CD14-positive monocyte (primary cell): ENCODE measurements around the gene ARHGEF11. TPM values are rescaled to one million over a fixed set of nuclear protein-coding genes. Genes with fewer than 3 reads are reported as not detected.
A peak's percentile ranks its signal among the peaks of the same experiment; 100 is the strongest.

ENCODE experiments used
- DNase-seq, 3 donors: peaks; one replicate each; pipeline ENCODE4 v3.0.0-alpha.2; 2011 to 2022
- H2AFZ ChIP-seq: 2 replicates; pipeline ENCODE4 v1.6.0; 2012; ENCODE audit warnings: mild to moderate bottlenecking, low read depth, low read length, inconsistent platforms; ENCODE audit not compliant: insufficient read depth, poor library complexity, severe bottlenecking
- H3K27ac ChIP-seq, 2 donors: 1 replicate in 1 of 2; 2 replicates in 1 of 2; pipeline ENCODE4 v1.5.1; 2012 to 2013; ENCODE audit warnings: low read length in 2 of 2, control low read depth in 1 of 2, inconsistent platforms in 1 of 2, low read depth in 1 of 2, mild to moderate bottlenecking in 1 of 2
- H3K27me3 ChIP-seq, 2 donors: one replicate each; pipeline versions ENCODE4 v1.6.0 to v1.6.1; 2011 to 2013; ENCODE audit warnings: low read length in 2 of 2; ENCODE audit not compliant: control insufficient read depth in 2 of 2, insufficient read depth in 2 of 2
- H3K36me3 ChIP-seq, 2 donors: replicated peaks in 1 of 2; 1 replicate in 1 of 2; 2 replicates in 1 of 2; pipeline versions ENCODE4 v1.5.1 to v1.6.1; 2012 to 2013; ENCODE audit warnings: low read length in 2 of 2, control low read depth in 1 of 2, inconsistent platforms in 1 of 2, mild to moderate bottlenecking in 1 of 2; ENCODE audit not compliant: insufficient read depth in 2 of 2, control insufficient read depth in 1 of 2
- H3K4me1 ChIP-seq, 2 donors: 1 replicate in 1 of 2; 2 replicates in 1 of 2; pipeline versions ENCODE4 v1.5.1 to v1.6.1; 2012 to 2013; ENCODE audit warnings: low read length in 2 of 2, control low read depth in 1 of 2, inconsistent platforms in 1 of 2, mild to moderate bottlenecking in 1 of 2, moderate library complexity in 1 of 2; ENCODE audit not compliant: insufficient read depth in 2 of 2, control insufficient read depth in 1 of 2
- H3K4me2 ChIP-seq: replicated peaks from 2 replicates; pipeline ENCODE3; 2012; ENCODE audit warnings: low read length, moderate library complexity, mild to moderate bottlenecking; ENCODE audit not compliant: poor library complexity, severe bottlenecking; ENCODE audit errors: extremely low read depth
- H3K4me3 ChIP-seq, 3 experiments: fragments of 200-600 bp in 1 of 3; sonication (generic) in 1 of 3; replicated peaks in 1 of 3; 1 replicate in 2 of 3; 2 replicates in 1 of 3; pipeline ENCODE4 v1.5.1; 2011 to 2013; ENCODE audit warnings: low read length in 3 of 3, mild to moderate bottlenecking in 3 of 3, control low read depth in 2 of 3, low read depth in 2 of 3, inconsistent platforms in 1 of 3, moderate library complexity in 1 of 3
- H3K79me2 ChIP-seq: 2 replicates; pipeline ENCODE4 v1.6.0; 2012; ENCODE audit warnings: mild to moderate bottlenecking, control low read depth, inconsistent platforms, low read length, moderate library complexity; ENCODE audit not compliant: insufficient read depth
- H3K9ac ChIP-seq: 2 replicates; pipeline ENCODE4 v1.6.0; 2017; ENCODE audit warnings: low read length, mild to moderate bottlenecking; ENCODE audit not compliant: insufficient read depth, poor library complexity, severe bottlenecking
- H3K9me3 ChIP-seq, 2 donors: replicated peaks in 1 of 2; 1 replicate in 1 of 2; 2 replicates in 1 of 2; pipeline versions ENCODE4 v1.5.1 to v1.6.1; 2012 to 2013; ENCODE audit warnings: low read length in 2 of 2, control low read depth in 1 of 2; ENCODE audit not compliant: control insufficient read depth in 1 of 2, insufficient read depth in 1 of 2
- H4K20me1 ChIP-seq: 2 replicates; pipeline ENCODE4 v1.6.0; 2012; ENCODE audit warnings: mild to moderate bottlenecking, low read length, control low read depth, moderate library complexity; ENCODE audit not compliant: insufficient read depth
- H3K27ac Mint-ChIP-seq, 7 donors: one replicate each; pipeline ENCODE4 v1.8.0; 2020; ENCODE audit warnings: mild to moderate bottlenecking in 7 of 7, mixed read lengths in 7 of 7, moderate library complexity in 6 of 7, inconsistent platforms in 2 of 7
- H3K27me3 Mint-ChIP-seq, 3 donors: one replicate each; pipeline ENCODE4 v1.8.0; 2021 to 2022; ENCODE audit warnings: low read depth in 3 of 3, mild to moderate bottlenecking in 3 of 3, mixed read lengths in 3 of 3, moderate library complexity in 3 of 3, inconsistent platforms in 1 of 3
- H3K36me3 Mint-ChIP-seq, 2 donors: one replicate each; pipeline ENCODE4 v1.8.0; 2020; ENCODE audit warnings: mixed read lengths in 2 of 2, inconsistent platforms in 1 of 2, mild to moderate bottlenecking in 1 of 2
- H3K4me1 Mint-ChIP-seq: one replicate; pipeline ENCODE4 v1.8.0; 2020; ENCODE audit warnings: mild to moderate bottlenecking, mixed read lengths
- H3K4me3 Mint-ChIP-seq, 2 donors: one replicate each; pipeline ENCODE4 v1.8.0; 2020; ENCODE audit warnings: mild to moderate bottlenecking in 2 of 2, mixed read lengths in 2 of 2, moderate library complexity in 1 of 2
- H3K9me3 Mint-ChIP-seq, 7 donors: one replicate each; pipeline ENCODE4 v1.8.0; 2020 to 2022; ENCODE audit warnings: mixed read lengths in 7 of 7, mild to moderate bottlenecking in 6 of 7, moderate library complexity in 6 of 7, inconsistent platforms in 2 of 7
- WGBS: methylation state at CpG from one replicate; pipeline ENCODE4 v1.1.5; 2013; ENCODE audit warnings: missing lambda C conversion rate; ENCODE audit not compliant: insufficient coverage; 5-methylcytosine and 5-hydroxymethylcytosine counted together
- intact Hi-C, 2 donors: fragments of 100-400 bp; cut with micrococcal nuclease; formaldehyde crosslinking; loops; one replicate each; pipeline versions ENCODE4 v1.15.0 to v1.15.1; 2023
- polyA minus RNA-seq: library from RNA; depleted of rRNA, polyadenylated mRNA; stranded (reverse); fragments of >200 nt; gene quantifications from 2 replicates; pipeline ENCODE4 v1.2.3, GENCODE V29; 2012
- polyA plus RNA-seq, 3 donors: library from polyadenylated mRNA; depleted of rRNA in 1 of 3; unstranded in 2 of 3; stranded (reverse) in 1 of 3; fragments of 300-500 nt in 2 of 3; fragments of >200 nt in 1 of 3; fragmentation: Illumina TruSeq in 2 of 3; gene quantifications; 1 replicate in 2 of 3; 2 replicates in 1 of 3; pipeline ENCODE4 v1.2.3, GENCODE V29; 2012 to 2021
- total RNA-seq, 12 experiments: library from RNA in 1 of 12; stranded (reverse) in 1 of 12; fragments of 120-200 nt in 1 of 12; gene quantifications; one replicate each; pipeline ENCODE4 v1.2.4 and lab custom pipeline; 2013 to 2026; ENCODE audit warnings: mixed read lengths in 6 of 12, inconsistent platforms in 1 of 12
- TF ChIP-seq, protein P1 (sequence below): fragments of 200-600 bp; IDR thresholded peaks from one replicate; pipeline ENCODE4 v1.8.0; 2022; ENCODE audit warnings: antibody characterized with exemption, mild to moderate bottlenecking

ARHGEF11 gene
- total RNA-seq (2013): 68.5 TPM
- 10 to 100 TPM; 17.0 to 78.5 (median 17.7) TPM for polyA plus RNA-seq
- polyA minus RNA-seq: 73.0 and 86.2 TPM in 2 replicates
- total RNA-seq (lab: John Stamatoyannopoulos, UW): 101 to 139 (median 123) reads per million in 11 experiments

DNA sequence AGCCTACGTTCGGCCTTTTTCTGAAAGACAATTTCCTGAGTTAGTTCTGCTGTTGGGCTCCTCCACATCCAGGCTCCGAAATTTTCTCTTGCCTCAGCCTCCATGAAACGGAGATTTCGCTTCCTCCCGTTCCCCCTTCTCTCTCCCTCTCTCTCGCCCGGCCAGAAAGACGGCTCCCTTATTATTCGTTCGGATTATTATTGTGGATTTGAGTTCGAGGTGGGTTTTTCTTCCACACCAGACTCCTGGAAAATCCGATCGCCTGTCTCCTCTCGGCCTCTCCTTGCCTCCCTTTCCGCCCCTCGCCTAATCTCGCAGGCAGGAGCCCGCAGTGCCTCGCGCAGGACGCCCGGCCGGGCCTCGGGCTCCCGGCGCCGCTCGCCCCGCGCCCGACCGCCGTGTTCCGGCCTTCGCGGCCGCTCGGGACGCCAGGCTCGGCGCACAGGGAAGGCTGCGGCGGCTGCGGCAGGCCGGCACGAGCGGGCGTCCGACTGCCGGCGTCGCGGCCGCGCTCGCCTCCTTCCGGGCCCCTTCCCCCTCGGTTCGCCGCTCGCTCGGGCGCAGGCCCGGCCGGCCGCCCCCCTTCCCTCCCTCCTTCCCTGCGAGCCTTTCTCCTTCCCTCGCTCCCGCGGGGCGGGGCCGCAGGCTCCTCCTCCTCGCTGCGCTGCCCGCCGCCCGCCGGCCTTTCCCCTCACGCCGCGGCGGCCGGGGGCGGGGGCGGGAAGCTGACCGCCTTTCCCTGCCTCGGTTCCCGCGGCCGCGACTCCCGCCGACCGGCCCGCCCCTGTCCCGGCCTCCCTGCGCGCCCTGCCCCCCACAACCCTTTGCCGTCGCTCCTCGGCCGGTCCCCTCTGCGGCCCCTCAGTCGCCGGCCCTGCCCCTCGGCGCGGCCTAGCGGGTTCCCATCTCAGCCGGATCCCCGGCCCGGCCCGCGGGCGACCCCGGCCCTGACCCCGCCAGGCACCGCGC is at the start of gene ARHGEF11:
TSS of gene ARHGEF11 (minus strand) at position 493 of the 969 bp plus-strand sequence. CDS start 1,412 bp downstream, outside the sequence.
- Histone ChIP-seq H3K9me3 (no peaks in the 10 kb centered on the region), H3K4me3 (peak within 1 kb of the TSS; percentile 72 to 88 (median 80)), H3K27me3 (no peaks in the 10 kb centered on the region), H3K27ac (peak within 1 kb of the TSS; percentile 87 to 92), H3K79me2 (peaks cover 45% of the 10 kb centered on the region), H3K36me3 (no peaks in the 10 kb centered on the region), H3K9ac (peak within 1 kb of the TSS; percentile 82), H2AFZ (peak within 1 kb of the TSS; percentile 91), H4K20me1 (peaks cover 41% of the 10 kb centered on the region), H3K4me2 (peak within 1 kb of the TSS; percentile 93), H3K4me1 (peaks cover 46 to 48% of the 10 kb centered on the region in 2 donors)
- WGBS: under 1% methylated on average over 103 of the region's 120 CpGs
- peak; percentile 58 to 66 (median 66) for DNase-seq
- H3K9me3 Mint-ChIP-seq: peaks cover 0 to under 1% (median 0%) of the 10 kb centered on the region in 7 donors
- H3K27me3 Mint-ChIP-seq: peaks cover 2 to 3% (median 3%) of the 10 kb centered on the region in 3 donors
- TF ChIP-seq, protein P1, sequence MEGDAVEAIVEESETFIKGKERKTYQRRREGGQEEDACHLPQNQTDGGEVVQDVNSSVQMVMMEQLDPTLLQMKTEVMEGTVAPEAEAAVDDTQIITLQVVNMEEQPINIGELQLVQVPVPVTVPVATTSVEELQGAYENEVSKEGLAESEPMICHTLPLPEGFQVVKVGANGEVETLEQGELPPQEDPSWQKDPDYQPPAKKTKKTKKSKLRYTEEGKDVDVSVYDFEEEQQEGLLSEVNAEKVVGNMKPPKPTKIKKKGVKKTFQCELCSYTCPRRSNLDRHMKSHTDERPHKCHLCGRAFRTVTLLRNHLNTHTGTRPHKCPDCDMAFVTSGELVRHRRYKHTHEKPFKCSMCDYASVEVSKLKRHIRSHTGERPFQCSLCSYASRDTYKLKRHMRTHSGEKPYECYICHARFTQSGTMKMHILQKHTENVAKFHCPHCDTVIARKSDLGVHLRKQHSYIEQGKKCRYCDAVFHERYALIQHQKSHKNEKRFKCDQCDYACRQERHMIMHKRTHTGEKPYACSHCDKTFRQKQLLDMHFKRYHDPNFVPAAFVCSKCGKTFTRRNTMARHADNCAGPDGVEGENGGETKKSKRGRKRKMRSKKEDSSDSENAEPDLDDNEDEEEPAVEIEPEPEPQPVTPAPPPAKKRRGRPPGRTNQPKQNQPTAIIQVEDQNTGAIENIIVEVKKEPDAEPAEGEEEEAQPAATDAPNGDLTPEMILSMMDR: no peak
- peak within 1 kb of the TSS; percentile 95 for H3K4me3 Mint-ChIP-seq
- peaks cover 56% of the 10 kb centered on the region for H3K4me1 Mint-ChIP-seq
- intact Hi-C loops: no loop called here
- peaks cover 6 to 12% of the 10 kb centered on the region in 2 donors for H3K36me3 Mint-ChIP-seq
- H3K27ac Mint-ChIP-seq: peak within 1 kb of the TSS; percentile 81 to 95 (median 91)

GRCh38 chr1:157095091-157095490 is 49.5 kb upstream of the ARHGEF11 start:
- Histone ChIP-seq H3K9me3 (no peaks in the 10 kb centered on the region), H3K27ac (no peak overlapping the region), H3K4me2 (no peak overlapping the region), H4K20me1 (no peaks in the 10 kb centered on the region), H3K9ac (no peak overlapping the region), H3K27me3 (no peaks in the 10 kb centered on the region), H3K4me1 (peaks cover 16 to 18% of the 10 kb centered on the region in 2 donors), H3K79me2 (no peaks in the 10 kb centered on the region), H3K4me3 (no peak overlapping the region), H2AFZ (no peak overlapping the region), H3K36me3 (no peaks in the 10 kb centered on the region)
- TF ChIP-seq, protein P1: no peak
- peaks cover under 1 to 13% (median 6%) of the 10 kb centered on the region in 3 donors for H3K27me3 Mint-ChIP-seq
- intact Hi-C loops: no loop called here
- peaks cover 14% of the 10 kb centered on the region for H3K4me1 Mint-ChIP-seq
- peak overlapping the region in 1 of 7 donors; percentile 77 for H3K27ac Mint-ChIP-seq
- WGBS: no CpG with 5 or more reads among the region's 4 CpGs
- no peak for DNase-seq
- peaks cover 0 to 2% (median 0%) of the 10 kb centered on the region in 7 donors for H3K9me3 Mint-ChIP-seq
- no peak overlapping the region for H3K4me3 Mint-ChIP-seq
- H3K36me3 Mint-ChIP-seq: no peaks in the 10 kb centered on the region
